Keratinocyte (primary cell): ENCODE measurements around the gene CFAP61. TPM values are rescaled to one million over a fixed set of nuclear protein-coding genes. Genes with fewer than 3 reads are reported as not detected.
A peak's percentile ranks its signal among the peaks of the same experiment; 100 is the strongest.

Experiments
- DNase-seq: peaks from one replicate; pipeline ENCODE4 v3.0.0-alpha.2; 2011; ENCODE audit warnings: low read depth, missing footprints, low spot score
- FAIRE-seq: peaks from 2 replicates; lab custom pipeline; 2011; peaks lifted over from hg19 to GRCh38; lab: Jason Lieb, UNC
- H2AFZ ChIP-seq: 2 replicates; pipeline ENCODE4 v1.6.0; 2012; ENCODE audit warnings: low read length, control low read depth, inconsistent platforms; ENCODE audit not compliant: control insufficient read depth
- H3K27ac ChIP-seq: 2 replicates; pipeline ENCODE4 v1.5.1; 2011; ENCODE audit warnings: low read length; ENCODE audit not compliant: control insufficient read depth, insufficient read depth
- H3K27me3 ChIP-seq: 3 replicates; pipeline ENCODE4 v1.6.0; 2011; ENCODE audit warnings: low read length; ENCODE audit not compliant: control insufficient read depth, insufficient read depth; ENCODE audit errors: extremely low read depth
- H3K36me3 ChIP-seq, 2 experiments: 2 replicates in 1 of 2; 3 replicates in 1 of 2; pipeline ENCODE4 v1.5.1; 2011; ENCODE audit warnings: low read length in 2 of 2, mild to moderate bottlenecking in 1 of 2; ENCODE audit not compliant: control insufficient read depth in 2 of 2, insufficient read depth in 2 of 2; ENCODE audit errors: extremely low read depth in 1 of 2
- H3K4me1 ChIP-seq: 3 replicates; pipeline ENCODE4 v1.5.1; 2011; ENCODE audit warnings: low read length; ENCODE audit not compliant: control insufficient read depth, insufficient read depth; ENCODE audit errors: extremely low read depth
- H3K4me2 ChIP-seq: 3 replicates; pipeline ENCODE4 v1.6.0; 2011; ENCODE audit warnings: low read depth, low read length; ENCODE audit not compliant: control insufficient read depth, insufficient read depth; ENCODE audit errors: extremely low read depth
- H3K4me3 ChIP-seq, 3 experiments: fragments of 200-600 bp in 1 of 3; sonication (generic) in 1 of 3; 2 replicates in 2 of 3; 3 replicates in 1 of 3; pipeline ENCODE4 v1.5.1; 2011 to 2016; ENCODE audit warnings: low read length in 3 of 3, mild to moderate bottlenecking in 3 of 3, control low read depth in 2 of 3, inconsistent platforms in 1 of 3, low read depth in 1 of 3, mixed read lengths in 1 of 3, mixed run types in 1 of 3, moderate library complexity in 1 of 3; ENCODE audit not compliant: control insufficient read depth in 2 of 3, insufficient read depth in 2 of 3; ENCODE audit errors: extremely low read depth in 1 of 3
- H3K79me2 ChIP-seq: 2 replicates; pipeline ENCODE4 v1.6.0; 2012; ENCODE audit warnings: low read length; ENCODE audit not compliant: control insufficient read depth, insufficient read depth
- H3K9ac ChIP-seq: 3 replicates; pipeline ENCODE4 v1.6.0; 2011; ENCODE audit warnings: low read length; ENCODE audit not compliant: control insufficient read depth, insufficient read depth; ENCODE audit errors: extremely low read depth
- H3K9me1 ChIP-seq: 3 replicates; pipeline ENCODE4 v1.6.0; 2011; ENCODE audit warnings: low read length; ENCODE audit not compliant: control insufficient read depth, insufficient read depth; ENCODE audit errors: extremely low read depth
- H3K9me3 ChIP-seq: 2 replicates; pipeline ENCODE4 v1.5.1; 2012; ENCODE audit warnings: low read depth, low read length; ENCODE audit not compliant: control insufficient read depth
- H4K20me1 ChIP-seq: 3 replicates; pipeline ENCODE4 v1.6.0; 2011; ENCODE audit warnings: low read length; ENCODE audit not compliant: control insufficient read depth, insufficient read depth; ENCODE audit errors: extremely low read depth
- CTCF ChIP-seq, 3 experiments: IDR thresholded peaks in 1 of 3; conservative IDR thresholded peaks in 1 of 3; optimal IDR thresholded peaks in 1 of 3; 2 replicates in 2 of 3; 3 replicates in 1 of 3; pipeline versions ENCODE3 to v1.5.1; 2011; ENCODE audit warnings: low read length in 3 of 3, mild to moderate bottlenecking in 3 of 3, moderate library complexity in 2 of 3, control low read depth in 1 of 3, inconsistent platforms in 1 of 3; ENCODE audit not compliant: insufficient read depth in 2 of 3; ENCODE audit errors: extremely low read depth in 1 of 3
- EZH2 ChIP-seq: IDR thresholded peaks from one replicate; pipeline ENCODE4 v1.6.1; 2012; ENCODE audit warnings: inconsistent platforms, mild to moderate bottlenecking, low read length, moderate library complexity
- dilution Hi-C: fragments of 300-500 bp; cut with MboI; formaldehyde crosslinking; loops from one replicate; pipeline ENCODE4 v1.7.0; 2020; ENCODE audit warnings: low sequenced_read_pairs; ENCODE audit not compliant: extremely low pct_ligation_motif_present
- polyA plus RNA-seq, 5 experiments: library from polyadenylated mRNA; depleted of rRNA in 3 of 5; stranded (reverse) in 3 of 5; stranded (forward) in 1 of 5; unstranded in 1 of 5; fragments of >200 nt; gene quantifications; 1 replicate in 1 of 5; 2 replicates in 3 of 5; 3 replicates in 1 of 5; pipeline versions ENCODE4 v1.2.1 to v1.2.3, GENCODE V29; 2011 to 2012; ENCODE audit warnings: missing spikeins in 2 of 5, low read depth in 1 of 5, low replicate concordance in 1 of 5

CFAP61 gene
- polyA plus RNA-seq, 1 donor (not counting 4 experiments of a cell fraction or from before 2014, with no cell fraction given): 0.25 TPM

GRCh38 chr20:20322912-20323311 is 270.6 kb downstream of the CFAP61 start:
- H3K9ac ChIP-seq: no peak overlapping the region
- H3K9me3 ChIP-seq: no peaks in the 10 kb centered on the region
- H3K4me1 ChIP-seq: no peaks in the 10 kb centered on the region
- no peak overlapping the region for H3K4me3 ChIP-seq
- no peaks in the 10 kb centered on the region for H3K36me3 ChIP-seq
- DNase-seq (no peak), FAIRE-seq (no peak)
- TF ChIP-seq CTCF (optimal IDR thresholded peaks at IDR 0.05 in 1 of 3, IDR thresholded peaks at IDR 0.05 in 1 of 3, conservative IDR thresholded peaks at IDR 0.05 in 1 of 3; ENCODE audit: extremely low read depth in 1 of 3, insufficient read depth in 2 of 3, low read length in 3 of 3) (no peak), EZH2 (no peak)
- H3K4me2 ChIP-seq: no peak overlapping the region
- no peaks in the 10 kb centered on the region for H3K9me1 ChIP-seq
- dilution Hi-C loops: no loop called here
- no peak overlapping the region for H2AFZ ChIP-seq
- H3K27ac ChIP-seq: no peak overlapping the region
- no peaks in the 10 kb centered on the region for H4K20me1 ChIP-seq
- no peaks in the 10 kb centered on the region for H3K27me3 ChIP-seq
- no peaks in the 10 kb centered on the region for H3K79me2 ChIP-seq

GRCh38 chr20:20327746-20328145 is 275.4 kb downstream of the CFAP61 start:
- TF ChIP-seq EZH2: no peak
- TF ChIP-seq CTCF (optimal IDR thresholded peaks at IDR 0.05 in 1 of 3, IDR thresholded peaks at IDR 0.05 in 1 of 3, conservative IDR thresholded peaks at IDR 0.05 in 1 of 3; ENCODE audit: extremely low read depth in 1 of 3, insufficient read depth in 2 of 3, low read length in 3 of 3): no peak
- no peak overlapping the region for H3K27ac ChIP-seq

More at GRCh38 chr20:20327746-20328145, 275.4 kb downstream of the CFAP61 start:
- Histone ChIP-seq H4K20me1 (no peaks in the 10 kb centered on the region), H2AFZ (no peak overlapping the region), H3K4me2 (no peak overlapping the region), H3K4me1 (no peaks in the 10 kb centered on the region), H3K79me2 (no peaks in the 10 kb centered on the region), H3K27me3 (no peaks in the 10 kb centered on the region), H3K4me3 (no peak overlapping the region), H3K9me3 (no peaks in the 10 kb centered on the region), H3K9ac (no peak overlapping the region), H3K9me1 (no peaks in the 10 kb centered on the region), H3K36me3 (no peaks in the 10 kb centered on the region)
- DNase-seq: peak; percentile 11
- no peak for FAIRE-seq
- dilution Hi-C loops: no loop called here
